ENCODE data around the gene ICA1.
A peak's percentile ranks its signal among the peaks of the same experiment; 100 is the strongest.
"Not testable (repeated sequence)": the region's sequence is repeated elsewhere in the genome, so short reads cannot be mapped to it uniquely, and the experiment has no call there.

Gene ICA1

GRCh38 chr7:8120390-8121058 is 141.4 kb downstream of the ICA1 start:
- no peak for DNase-seq (ENCODE audit: low read depth in 1 of 2, low spot score in 1 of 2)
- in situ Hi-C loops (cut with HindIII; ENCODE audit: low pct_unique_long_range_greater_than_20kb, low sequenced_read_pairs) = no loop called here
- no peak for TF ChIP-seq JUND (IDR thresholded peaks at IDR 0.05; ENCODE audit: low read depth)

GRCh38 chr7:8119262-8119661 is 142.7 kb downstream of the ICA1 start:
- no peak for DNase-seq (ENCODE audit: low read depth in 1 of 2, low spot score in 1 of 2)
- in situ Hi-C loops (cut with HindIII; ENCODE audit: low pct_unique_long_range_greater_than_20kb, low sequenced_read_pairs) = no loop called here
- no peak for TF ChIP-seq JUND (IDR thresholded peaks at IDR 0.05; ENCODE audit: low read depth)

- TF ChIP-seq JUND (IDR thresholded peaks at IDR 0.05; ENCODE audit: low read depth) = no peak
- in situ Hi-C loops (cut with HindIII; ENCODE audit: low pct_unique_long_range_greater_than_20kb, low sequenced_read_pairs) = no loop called here
- DNase-seq (ENCODE audit: low read depth in 1 of 2, low spot score in 1 of 2) = no peak
These were observed 144.8 kb downstream of the ICA1 start for GRCh38 chr7:8117195-8117594.

GRCh38 chr7:8115547-8116402 is 146.2 kb downstream of the ICA1 start:
- in situ Hi-C loops (cut with HindIII; ENCODE audit: low pct_unique_long_range_greater_than_20kb, low sequenced_read_pairs) = no loop called here
- DNase-seq (ENCODE audit: low read depth in 1 of 2, low spot score in 1 of 2) = no peak
- no peak for TF ChIP-seq JUND (IDR thresholded peaks at IDR 0.05; ENCODE audit: low read depth)

- no peak for TF ChIP-seq JUND (IDR thresholded peaks at IDR 0.05; ENCODE audit: low read depth)
- in situ Hi-C loops (cut with HindIII; ENCODE audit: low pct_unique_long_range_greater_than_20kb, low sequenced_read_pairs) = no loop called here
- DNase-seq (ENCODE audit: low read depth in 1 of 2, low spot score in 1 of 2) = no peak
These were observed 147.8 kb downstream of the ICA1 start for GRCh38 chr7:8114175-8114574.

- in situ Hi-C loops (cut with HindIII; ENCODE audit: low pct_unique_long_range_greater_than_20kb, low sequenced_read_pairs) = no loop called here
- TF ChIP-seq JUND (IDR thresholded peaks at IDR 0.05; ENCODE audit: low read depth) = no peak
- DNase-seq (ENCODE audit: low read depth in 1 of 2, low spot score in 1 of 2) = no peak
These were observed 148.8 kb downstream of the ICA1 start for GRCh38 chr7:8113184-8113583.

GRCh38 chr7:8112685-8113084 is 149.3 kb downstream of the ICA1 start:
- no peak for DNase-seq (ENCODE audit: low read depth in 1 of 2, low spot score in 1 of 2)
- in situ Hi-C loops (cut with HindIII; ENCODE audit: low pct_unique_long_range_greater_than_20kb, low sequenced_read_pairs) = no loop called here
- no peak for TF ChIP-seq JUND (IDR thresholded peaks at IDR 0.05; ENCODE audit: low read depth)

- in situ Hi-C loops (cut with HindIII; ENCODE audit: low pct_unique_long_range_greater_than_20kb, low sequenced_read_pairs) = no loop called here
- DNase-seq (ENCODE audit: low read depth in 1 of 2, low spot score in 1 of 2) = no peak
- TF ChIP-seq JUND (IDR thresholded peaks at IDR 0.05; ENCODE audit: low read depth) = no peak
These were observed 150.5 kb downstream of the ICA1 start for GRCh38 chr7:8111282-8111960.

- TF ChIP-seq JUND (IDR thresholded peaks at IDR 0.05; ENCODE audit: low read depth) = no peak
- in situ Hi-C loops (cut with HindIII; ENCODE audit: low pct_unique_long_range_greater_than_20kb, low sequenced_read_pairs) = no loop called here
- peak in 1 of 2 experiments; percentile 10 for DNase-seq (ENCODE audit: low read depth in 1 of 2, low spot score in 1 of 2)
These were observed 152.6 kb downstream of the ICA1 start for GRCh38 chr7:8109196-8110022.

- in situ Hi-C loops (cut with HindIII; ENCODE audit: low pct_unique_long_range_greater_than_20kb, low sequenced_read_pairs) = no loop called here
- no peak for DNase-seq (ENCODE audit: low read depth in 1 of 2, low spot score in 1 of 2)
- TF ChIP-seq JUND (IDR thresholded peaks at IDR 0.05; ENCODE audit: low read depth) = no peak
These were observed 156.4 kb downstream of the ICA1 start for GRCh38 chr7:8105449-8106095.

- no peak for DNase-seq (ENCODE audit: low read depth in 1 of 2, low spot score in 1 of 2)
- no peak for TF ChIP-seq JUND (IDR thresholded peaks at IDR 0.05; ENCODE audit: low read depth)
- in situ Hi-C loops (cut with HindIII; ENCODE audit: low pct_unique_long_range_greater_than_20kb, low sequenced_read_pairs) = no loop called here
These were observed 158.7 kb downstream of the ICA1 start for GRCh38 chr7:8103282-8103681.

GRCh38 chr7:8101292-8101691 is 160.7 kb downstream of the ICA1 start:
- DNase-seq (ENCODE audit: low read depth in 1 of 2, low spot score in 1 of 2); in situ Hi-C loops (cut with HindIII; ENCODE audit: low pct_unique_long_range_greater_than_20kb, low sequenced_read_pairs): not testable (repeated sequence)
